ENCODE measurements around the gene GMEB2. TPM values are rescaled to one million over a fixed set of nuclear protein-coding genes. Genes with fewer than 3 reads are reported as not detected.
A peak's percentile ranks its signal among the peaks of the same experiment; 100 is the strongest.

GMEB2 gene
- total RNA-seq, 1 donor = 9.4 TPM

DNA sequence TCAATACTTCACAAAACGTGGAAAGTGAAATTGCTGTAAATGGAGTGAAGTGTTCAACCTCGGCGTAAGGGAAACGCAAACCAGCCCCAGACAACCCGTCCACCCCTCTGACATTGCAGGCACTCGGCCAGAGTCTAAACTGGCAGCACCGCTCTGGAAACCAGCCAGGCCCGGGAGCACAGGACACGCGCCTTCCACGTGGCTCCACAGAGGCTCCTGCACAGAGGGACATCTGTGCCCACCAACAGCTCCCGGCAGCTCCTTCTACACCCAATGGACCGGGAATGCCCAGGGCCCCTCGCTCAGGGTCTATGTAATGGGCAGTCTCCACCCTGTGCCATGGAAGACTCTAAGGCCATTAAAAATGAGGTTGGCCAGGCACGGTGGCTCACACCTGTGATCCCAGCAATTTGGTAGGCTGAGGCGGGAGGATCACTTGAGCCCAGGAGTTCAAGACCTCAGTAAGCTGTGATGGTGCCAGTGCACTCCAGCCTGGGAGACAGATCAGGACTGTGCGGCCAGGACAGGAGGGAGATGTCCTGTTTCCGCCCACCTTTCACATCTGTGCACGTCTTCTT lies 49.5 kb downstream of the GMEB2 start:
- no peak overlapping the region for H3K4me3 ChIP-seq (ENCODE audit: insufficient read depth, low read length)
- DNase-seq (ENCODE audit: insufficient read length, low spot score, missing footprints) = no peak
- no peaks in the 10 kb centered on the region for H3K36me3 ChIP-seq (ENCODE audit: insufficient read depth, low read length)
- H4K20me1 ChIP-seq (ENCODE audit: insufficient read depth, low read length) = no peaks in the 10 kb centered on the region
- no peak overlapping the region for H3K4me2 ChIP-seq (ENCODE audit: insufficient read depth, low read length)
- no peak overlapping the region for H3K27ac ChIP-seq (ENCODE audit: low read depth, low read length)
- H3K27me3 ChIP-seq (ENCODE audit: insufficient read depth, low read length) = peaks cover 3% of the 10 kb centered on the region
- TF ChIP-seq, protein P1, sequence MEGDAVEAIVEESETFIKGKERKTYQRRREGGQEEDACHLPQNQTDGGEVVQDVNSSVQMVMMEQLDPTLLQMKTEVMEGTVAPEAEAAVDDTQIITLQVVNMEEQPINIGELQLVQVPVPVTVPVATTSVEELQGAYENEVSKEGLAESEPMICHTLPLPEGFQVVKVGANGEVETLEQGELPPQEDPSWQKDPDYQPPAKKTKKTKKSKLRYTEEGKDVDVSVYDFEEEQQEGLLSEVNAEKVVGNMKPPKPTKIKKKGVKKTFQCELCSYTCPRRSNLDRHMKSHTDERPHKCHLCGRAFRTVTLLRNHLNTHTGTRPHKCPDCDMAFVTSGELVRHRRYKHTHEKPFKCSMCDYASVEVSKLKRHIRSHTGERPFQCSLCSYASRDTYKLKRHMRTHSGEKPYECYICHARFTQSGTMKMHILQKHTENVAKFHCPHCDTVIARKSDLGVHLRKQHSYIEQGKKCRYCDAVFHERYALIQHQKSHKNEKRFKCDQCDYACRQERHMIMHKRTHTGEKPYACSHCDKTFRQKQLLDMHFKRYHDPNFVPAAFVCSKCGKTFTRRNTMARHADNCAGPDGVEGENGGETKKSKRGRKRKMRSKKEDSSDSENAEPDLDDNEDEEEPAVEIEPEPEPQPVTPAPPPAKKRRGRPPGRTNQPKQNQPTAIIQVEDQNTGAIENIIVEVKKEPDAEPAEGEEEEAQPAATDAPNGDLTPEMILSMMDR (IDR thresholded peaks at IDR 0.05; ENCODE audit: extremely low read depth, low read depth, low read length) = no peak
- H3K4me1 ChIP-seq (ENCODE audit: insufficient read depth, low read length) = peaks cover 20% of the 10 kb centered on the region
- no peaks in the 10 kb centered on the region for H3K9me3 ChIP-seq (ENCODE audit: low read depth, low read length)
- H2AFZ ChIP-seq (ENCODE audit: low read length) = no peak overlapping the region
- H3K79me2 ChIP-seq (ENCODE audit: insufficient read depth, low read length) = peaks cover 6% of the 10 kb centered on the region

DNA sequence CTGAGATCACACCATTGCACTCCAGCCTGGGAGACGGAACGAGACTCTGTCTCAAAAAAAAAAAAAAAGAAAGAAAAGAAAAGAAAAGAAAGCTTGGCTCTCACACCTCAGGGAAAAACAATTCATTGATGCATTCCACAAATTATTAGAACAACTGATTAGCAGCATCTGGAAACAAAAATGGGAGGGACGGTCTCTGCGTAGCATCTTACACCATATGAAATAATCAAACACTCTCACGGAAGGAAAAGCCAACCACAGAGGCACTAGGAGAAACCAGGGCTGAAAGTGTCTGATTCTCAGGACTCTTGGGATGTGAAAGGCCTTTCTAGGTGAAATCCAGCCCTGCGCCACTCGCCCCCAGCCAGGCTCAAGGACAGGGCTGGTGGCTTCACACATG lies 50.6 kb downstream of the GMEB2 start:
- Histone ChIP-seq H3K9me3 (ENCODE audit: low read depth, low read length) (no peaks in the 10 kb centered on the region), H2AFZ (ENCODE audit: low read length) (no peak overlapping the region), H3K27me3 (ENCODE audit: insufficient read depth, low read length) (peaks cover 3% of the 10 kb centered on the region), H3K79me2 (ENCODE audit: insufficient read depth, low read length) (peaks cover 6% of the 10 kb centered on the region), H3K4me3 (ENCODE audit: insufficient read depth, low read length) (no peak overlapping the region), H4K20me1 (ENCODE audit: insufficient read depth, low read length) (no peaks in the 10 kb centered on the region), H3K27ac (ENCODE audit: low read depth, low read length) (no peak overlapping the region), H3K36me3 (ENCODE audit: insufficient read depth, low read length) (no peaks in the 10 kb centered on the region), H3K4me2 (ENCODE audit: insufficient read depth, low read length) (no peak overlapping the region), H3K4me1 (ENCODE audit: insufficient read depth, low read length) (peaks cover 20% of the 10 kb centered on the region)
- TF ChIP-seq, protein P1 (IDR thresholded peaks at IDR 0.05; ENCODE audit: extremely low read depth, low read depth, low read length) = no peak
- no peak for DNase-seq (ENCODE audit: insufficient read length, low spot score, missing footprints)

DNA sequence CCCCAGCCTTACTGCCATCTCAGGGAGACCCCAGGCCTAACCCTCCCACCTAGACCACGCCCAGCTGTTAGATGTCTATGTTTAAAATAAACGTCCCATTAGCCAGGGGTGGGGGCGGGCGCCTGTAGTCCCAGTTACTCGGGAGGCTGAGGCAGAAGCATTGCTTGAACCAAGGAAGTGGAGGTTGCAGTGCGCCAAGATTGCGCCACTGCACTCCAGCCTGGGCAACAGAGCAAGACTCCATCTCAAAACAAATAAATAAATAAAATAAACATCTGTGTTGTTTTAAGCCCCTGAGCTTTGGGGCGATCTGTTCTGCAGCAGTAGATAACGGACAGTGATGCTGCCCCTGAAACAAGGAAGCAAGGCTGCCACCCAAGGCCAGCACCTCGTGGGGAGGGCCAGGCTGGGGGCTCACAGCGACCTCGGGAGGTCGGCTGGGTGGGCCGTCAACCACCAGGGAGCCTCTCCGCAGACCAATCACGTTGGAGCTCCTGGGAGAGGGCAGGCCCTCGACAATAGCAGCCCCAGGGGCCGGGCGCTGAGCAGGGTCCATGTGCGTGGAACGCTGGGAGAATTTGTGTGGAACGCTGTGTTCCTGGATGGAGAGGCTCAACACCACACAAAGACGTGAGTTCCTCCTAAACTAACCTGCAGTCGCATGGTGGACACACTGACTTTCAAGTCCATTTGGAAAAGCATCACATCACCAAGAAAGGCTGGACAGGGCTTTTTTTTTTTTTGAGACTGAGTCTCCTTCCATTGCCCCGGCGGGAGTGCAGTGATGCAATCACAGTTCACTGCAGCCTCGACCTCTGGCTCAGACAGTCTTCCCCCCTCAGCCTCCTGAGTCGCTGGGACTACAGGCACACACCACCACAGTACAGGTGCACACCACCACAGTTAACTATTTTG lies 51.8 kb downstream of the GMEB2 start:
- peak overlapping the region; percentile 75 for H3K4me2 ChIP-seq (ENCODE audit: insufficient read depth, low read length)
- DNase-seq (ENCODE audit: insufficient read length, low spot score, missing footprints) = peak; percentile 95
- H3K27ac ChIP-seq (ENCODE audit: low read depth, low read length) = no peak overlapping the region

More for the DNA sequence above, 51.8 kb downstream of the GMEB2 start:
- TF ChIP-seq, protein P1 (IDR thresholded peaks at IDR 0.05; ENCODE audit: extremely low read depth, low read depth, low read length) = no peak
- Histone ChIP-seq H3K79me2 (ENCODE audit: insufficient read depth, low read length) (peaks cover 6% of the 10 kb centered on the region), H2AFZ (ENCODE audit: low read length) (peak overlapping the region; percentile 85), H4K20me1 (ENCODE audit: insufficient read depth, low read length) (no peaks in the 10 kb centered on the region), H3K4me1 (ENCODE audit: insufficient read depth, low read length) (peaks cover 20% of the 10 kb centered on the region), H3K4me3 (ENCODE audit: insufficient read depth, low read length) (no peak overlapping the region), H3K27me3 (ENCODE audit: insufficient read depth, low read length) (peaks cover 3% of the 10 kb centered on the region), H3K36me3 (ENCODE audit: insufficient read depth, low read length) (no peaks in the 10 kb centered on the region), H3K9me3 (ENCODE audit: low read depth, low read length) (no peaks in the 10 kb centered on the region)
